Mesendoderm (in vitro differentiated cells): ENCODE data around the gene OR2A14.

ENCODE experiments used
- DNase-seq: peaks from one replicate; pipeline ENCODE4 v3.0.0; 2013
- H2AK5ac ChIP-seq: 2 replicates; pipeline ENCODE4 v1.6.1; 2013; ENCODE audit warnings: low read length, inconsistent platforms
- H2BK120ac ChIP-seq: 2 replicates; pipeline ENCODE4 v1.6.1; 2013; ENCODE audit warnings: low read depth, mild to moderate bottlenecking, low read length, moderate library complexity, mixed read lengths
- H2BK15ac ChIP-seq: replicated peaks from 2 replicates; pipeline ENCODE4 v1.6.1; 2013; ENCODE audit warnings: low read depth, mild to moderate bottlenecking, moderate library complexity
- H2BK5ac ChIP-seq: 2 replicates; pipeline ENCODE4 v1.6.1; 2013; ENCODE audit warnings: low read length, inconsistent platforms
- H3K18ac ChIP-seq: 2 replicates; pipeline ENCODE4 v1.6.1; 2013; ENCODE audit warnings: mild to moderate bottlenecking, low read length, mixed read lengths
- H3K23ac ChIP-seq: one replicate; pipeline ENCODE4 v1.6.1; 2013; ENCODE audit warnings: low read length
- H3K27ac ChIP-seq: 2 replicates; pipeline ENCODE4 v1.5.1; 2013; ENCODE audit warnings: low read depth, mild to moderate bottlenecking, inconsistent platforms, low read length, moderate library complexity
- H3K27me3 ChIP-seq: 2 replicates; pipeline ENCODE4 v1.6.1; 2013; ENCODE audit warnings: low read length, control low read depth, mild to moderate bottlenecking, inconsistent platforms; ENCODE audit not compliant: insufficient read depth, poor library complexity
- H3K36me3 ChIP-seq: 2 replicates; pipeline ENCODE4 v1.6.1; 2013; ENCODE audit warnings: low read length, inconsistent platforms; ENCODE audit not compliant: control insufficient read depth, insufficient read depth
- H3K4ac ChIP-seq: one replicate; pipeline ENCODE4 v1.6.1; 2013; ENCODE audit warnings: low read depth, mild to moderate bottlenecking, low read length, moderate library complexity
- H3K4me1 ChIP-seq: 2 replicates; pipeline ENCODE4 v1.6.1; 2013; ENCODE audit warnings: low read depth, low read length, inconsistent platforms; ENCODE audit not compliant: control insufficient read depth
- H3K4me2 ChIP-seq: 2 replicates; pipeline ENCODE4 v1.6.1; 2013; ENCODE audit warnings: low read length
- H3K4me3 ChIP-seq: 2 replicates; pipeline ENCODE4 v1.5.1; 2013; ENCODE audit warnings: mild to moderate bottlenecking, low read length
- H3K56ac ChIP-seq: one replicate; pipeline ENCODE4 v1.6.1; 2013; ENCODE audit warnings: low read length
- H3K79me1 ChIP-seq: 2 replicates; pipeline ENCODE4 v1.6.1; 2013; ENCODE audit warnings: low read length, inconsistent platforms
- H3K79me2 ChIP-seq: 2 replicates; pipeline ENCODE4 v1.6.1; 2013; ENCODE audit warnings: mild to moderate bottlenecking, low read length; ENCODE audit not compliant: control insufficient read depth, insufficient read depth
- H3K9ac ChIP-seq: 2 replicates; pipeline ENCODE4 v1.6.1; 2013; ENCODE audit warnings: low read length, inconsistent platforms
- H4K5ac ChIP-seq: one replicate; pipeline ENCODE4 v1.6.1; 2013; ENCODE audit warnings: low read length
- H4K8ac ChIP-seq: one replicate; pipeline ENCODE4 v1.6.1; 2013; ENCODE audit warnings: low read depth, mild to moderate bottlenecking, control low read depth, low read length, moderate library complexity
- WGBS: extraction: QIAGEN DNeasy Blood & Tissue Kit; methylation state at CpG from one replicate; pipeline ENCODE4 v1.1.7; 2013; ENCODE audit warnings: low lambda C conversion rate, missing lambda C conversion rate; ENCODE audit not compliant: insufficient coverage; ENCODE audit errors: extremely low coverage; 5-methylcytosine and 5-hydroxymethylcytosine counted together

Gene OR2A14

GRCh38 chr7:144098776-144099175, 24.2 kb upstream of the OR2A14 start:
- Histone ChIP-seq H3K4me3 (no peak overlapping the region), H3K9ac (no peak overlapping the region), H3K36me3 (no peaks in the 10 kb centered on the region), H3K4me1 (no peaks in the 10 kb centered on the region), H2BK15ac (no peak overlapping the region), H3K4me2 (no peak overlapping the region), H3K4ac (no peak overlapping the region), H3K27ac (no peak overlapping the region), H3K79me1 (no peaks in the 10 kb centered on the region), H2AK5ac (no peak overlapping the region), H4K5ac (no peak overlapping the region), H2BK5ac (no peak overlapping the region), H3K79me2 (no peaks in the 10 kb centered on the region), H3K56ac (no peak overlapping the region), H4K8ac (no peak overlapping the region), H3K18ac (no peak overlapping the region), H2BK120ac (no peak overlapping the region), H3K27me3 (no peaks in the 10 kb centered on the region), H3K23ac (no peak overlapping the region)
- DNase-seq = no peak

DNA sequence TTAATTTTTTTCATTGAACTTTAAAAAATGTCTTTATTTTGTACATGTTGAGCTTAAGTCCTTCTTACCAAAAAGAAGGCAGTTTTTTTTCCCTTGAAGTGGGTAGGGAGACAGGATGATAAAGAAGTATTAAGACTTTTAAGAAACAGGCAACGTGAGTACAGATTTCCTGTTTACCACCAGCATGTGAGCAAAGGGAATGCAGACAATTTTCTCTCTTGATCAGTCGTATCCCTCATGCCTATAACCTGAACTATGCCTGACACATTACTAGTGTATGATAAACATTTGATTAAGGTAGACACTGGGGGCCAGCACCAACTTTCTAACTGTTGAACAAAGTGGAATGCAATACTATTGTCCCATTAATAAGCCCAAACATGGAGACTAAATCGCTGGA, 22.4 kb upstream of the OR2A14 start:
- H3K4me3 ChIP-seq = no peak overlapping the region
- no peaks in the 10 kb centered on the region for H3K27me3 ChIP-seq
- H3K79me2 ChIP-seq = no peaks in the 10 kb centered on the region
- no CpG with 5 or more reads among the region's 3 CpGs for WGBS
- H3K36me3 ChIP-seq = no peaks in the 10 kb centered on the region
- no peak overlapping the region for H3K18ac ChIP-seq
- no peaks in the 10 kb centered on the region for H3K4me1 ChIP-seq
- no peak overlapping the region for H3K4ac ChIP-seq
- no peak overlapping the region for H2BK120ac ChIP-seq
- H3K27ac ChIP-seq = no peak overlapping the region
- no peak overlapping the region for H3K4me2 ChIP-seq
- H3K9ac ChIP-seq = no peak overlapping the region
- H3K79me1 ChIP-seq = no peaks in the 10 kb centered on the region
- H4K8ac ChIP-seq = no peak overlapping the region
- H2BK5ac ChIP-seq = no peak overlapping the region
- H3K56ac ChIP-seq = no peak overlapping the region
- no peak overlapping the region for H2BK15ac ChIP-seq
- H3K23ac ChIP-seq = no peak overlapping the region
- H2AK5ac ChIP-seq = no peak overlapping the region
- no peak for DNase-seq
- no peak overlapping the region for H4K5ac ChIP-seq

DNA sequence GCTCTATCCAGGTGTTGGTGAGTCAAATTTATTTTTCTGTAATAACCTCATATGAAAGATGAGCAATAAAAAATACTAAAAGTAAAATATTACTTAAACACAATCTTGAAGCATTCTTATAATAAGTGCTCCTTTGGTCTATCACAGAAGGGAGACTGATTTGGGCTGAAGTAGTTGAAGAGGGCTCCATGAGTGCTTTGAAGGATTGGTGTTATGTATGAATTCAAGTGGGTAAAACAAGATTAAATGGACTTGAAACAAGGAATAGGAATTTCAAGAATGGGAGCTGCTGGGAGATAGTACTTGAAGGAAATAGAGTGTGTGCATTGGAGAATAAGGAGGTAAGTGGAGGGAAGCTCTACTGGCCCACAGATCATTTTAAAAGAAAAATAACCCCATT, 20.9 kb upstream of the OR2A14 start:
- Histone ChIP-seq H2AK5ac (no peak overlapping the region), H3K23ac (no peak overlapping the region), H4K8ac (no peak overlapping the region), H3K79me1 (no peaks in the 10 kb centered on the region), H3K79me2 (no peaks in the 10 kb centered on the region), H3K4me2 (no peak overlapping the region), H2BK15ac (no peak overlapping the region), H3K4ac (no peak overlapping the region), H3K4me3 (no peak overlapping the region), H3K56ac (no peak overlapping the region), H2BK120ac (no peak overlapping the region), H3K9ac (no peak overlapping the region), H3K4me1 (no peaks in the 10 kb centered on the region), H3K18ac (no peak overlapping the region), H2BK5ac (no peak overlapping the region), H3K27ac (no peak overlapping the region), H4K5ac (no peak overlapping the region), H3K27me3 (no peaks in the 10 kb centered on the region), H3K36me3 (no peaks in the 10 kb centered on the region)
- peak; percentile 2 for DNase-seq

- Histone ChIP-seq H2AK5ac (no peak overlapping the region), H4K8ac (no peak overlapping the region), H3K56ac (no peak overlapping the region), H3K27me3 (no peaks in the 10 kb centered on the region), H3K9ac (no peak overlapping the region), H3K18ac (no peak overlapping the region), H2BK15ac (no peak overlapping the region), H3K4me2 (no peak overlapping the region), H3K4me1 (no peaks in the 10 kb centered on the region), H3K79me2 (no peaks in the 10 kb centered on the region), H2BK5ac (no peak overlapping the region), H3K23ac (no peak overlapping the region), H3K4me3 (no peak overlapping the region), H4K5ac (no peak overlapping the region), H3K36me3 (no peaks in the 10 kb centered on the region), H3K27ac (no peak overlapping the region), H3K4ac (no peak overlapping the region), H2BK120ac (no peak overlapping the region), H3K79me1 (no peaks in the 10 kb centered on the region)
- DNase-seq = no peak
Measured at GRCh38 chr7:144105211-144105610, 17.8 kb upstream of the OR2A14 start.

GRCh38 chr7:144109283-144109682, 13.7 kb upstream of the OR2A14 start, which contains the start of gene OR2A2:
Gene OR2A2 (plus strand): TSS chr7:144109583. CDS start chr7:144109583, 0 bp downstream.
- no peak within 1 kb of the TSS for H2BK15ac ChIP-seq
- no peak within 1 kb of the TSS for H3K4ac ChIP-seq
- H3K18ac ChIP-seq = no peak within 1 kb of the TSS
- whole genome bisulfite sequencing = no CpG with 5 or more reads among the region's 2 CpGs
- no peak within 1 kb of the TSS for H2AK5ac ChIP-seq
- H3K23ac ChIP-seq = no peak within 1 kb of the TSS
- no peak within 1 kb of the TSS for H3K27ac ChIP-seq
- H3K4me2 ChIP-seq = no peak within 1 kb of the TSS
- H3K79me2 ChIP-seq = no peaks in the 10 kb centered on the region
- H4K8ac ChIP-seq = no peak within 1 kb of the TSS
- H3K56ac ChIP-seq = no peak within 1 kb of the TSS
- no peak within 1 kb of the TSS for H2BK5ac ChIP-seq
- no peaks in the 10 kb centered on the region for H3K4me1 ChIP-seq
- no peak within 1 kb of the TSS for H3K4me3 ChIP-seq
- no peaks in the 10 kb centered on the region for H3K27me3 ChIP-seq
- H3K36me3 ChIP-seq = no peaks in the 10 kb centered on the region
- no peak for DNase-seq
- H3K79me1 ChIP-seq = no peaks in the 10 kb centered on the region
- H3K9ac ChIP-seq = no peak within 1 kb of the TSS
- H2BK120ac ChIP-seq = no peak within 1 kb of the TSS
- no peak within 1 kb of the TSS for H4K5ac ChIP-seq

GRCh38 chr7:144110272-144110671, 12.7 kb upstream of the OR2A14 start:
- H3K4me1 ChIP-seq = no peaks in the 10 kb centered on the region
- WGBS = 100% methylated on average over 1 of the region's 5 CpGs
- no peak overlapping the region for H3K27ac ChIP-seq
- no peak overlapping the region for H2BK5ac ChIP-seq
- no peak overlapping the region for H3K4ac ChIP-seq
- H2BK15ac ChIP-seq = no peak overlapping the region
- H2AK5ac ChIP-seq = no peak overlapping the region
- H3K79me2 ChIP-seq = no peaks in the 10 kb centered on the region
- no peaks in the 10 kb centered on the region for H3K36me3 ChIP-seq
- no peak overlapping the region for H3K23ac ChIP-seq
- H3K27me3 ChIP-seq = no peaks in the 10 kb centered on the region
- H2BK120ac ChIP-seq = no peak overlapping the region
- no peak overlapping the region for H3K4me3 ChIP-seq
- no peaks in the 10 kb centered on the region for H3K79me1 ChIP-seq
- no peak overlapping the region for H3K4me2 ChIP-seq
- no peak overlapping the region for H3K9ac ChIP-seq
- no peak overlapping the region for H3K56ac ChIP-seq
- no peak overlapping the region for H4K8ac ChIP-seq
- peak; percentile 10 for DNase-seq
- H4K5ac ChIP-seq = no peak overlapping the region
- no peak overlapping the region for H3K18ac ChIP-seq
